Stimulated activated CD4-positive, alpha-beta T cell treated with anti-CD3 and anti-CD28 coated beads, Interleukin-15, amount 100 ng/mL, for 1 hour (primary cell): Measurements from ENCODE around the gene KHDRBS2.
"Not testable (repeated sequence)": the region's sequence is repeated elsewhere in the genome, so short reads cannot be mapped to it uniquely, and the experiment has no call there.

Experiments
- DNase-seq, 2 donors: peaks; one replicate each; pipeline ENCODE4 v3.0.0-alpha.2; 2020; ENCODE audit warnings: low read depth in 1 of 2, low spot score in 1 of 2

KHDRBS2 gene

DNA sequence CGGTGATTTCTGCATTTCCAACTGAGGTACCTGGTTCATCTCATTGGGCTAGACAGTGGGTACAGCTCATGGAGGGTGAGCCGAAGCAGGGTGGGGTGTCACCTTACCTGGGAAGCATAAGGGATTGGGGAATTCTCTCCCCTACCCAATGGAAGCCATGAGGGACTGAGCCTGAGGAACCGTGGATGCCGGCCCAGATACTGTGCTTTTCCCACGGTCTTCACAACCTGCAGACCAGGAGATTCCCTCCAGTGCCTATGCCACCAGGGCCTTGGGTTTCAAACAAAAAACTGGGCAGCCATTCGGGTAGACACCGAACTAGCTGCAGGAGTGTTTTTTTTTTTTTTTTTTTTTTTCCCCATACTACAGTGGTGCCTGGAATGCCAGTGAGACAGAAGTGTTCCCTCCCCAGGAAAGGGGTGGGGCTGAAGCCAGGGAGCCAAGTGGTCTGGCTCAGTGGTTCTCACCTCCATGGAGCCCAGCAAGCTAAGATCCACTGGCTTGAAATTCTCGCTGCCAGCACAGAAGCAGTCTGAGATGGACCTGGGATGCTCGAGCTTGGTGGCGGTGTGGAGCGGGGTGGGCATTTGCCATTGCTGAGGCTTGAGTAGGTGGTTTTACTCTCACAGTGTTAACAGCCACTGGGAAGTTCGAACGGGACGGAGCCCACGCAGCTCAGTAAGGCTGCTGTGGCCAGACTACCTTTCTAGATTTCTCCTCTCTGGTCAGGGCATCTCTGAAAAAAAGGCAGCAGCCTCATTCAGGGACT, 416.2 kb downstream of the KHDRBS2 start:
- no peak for DNase-seq

DNA sequence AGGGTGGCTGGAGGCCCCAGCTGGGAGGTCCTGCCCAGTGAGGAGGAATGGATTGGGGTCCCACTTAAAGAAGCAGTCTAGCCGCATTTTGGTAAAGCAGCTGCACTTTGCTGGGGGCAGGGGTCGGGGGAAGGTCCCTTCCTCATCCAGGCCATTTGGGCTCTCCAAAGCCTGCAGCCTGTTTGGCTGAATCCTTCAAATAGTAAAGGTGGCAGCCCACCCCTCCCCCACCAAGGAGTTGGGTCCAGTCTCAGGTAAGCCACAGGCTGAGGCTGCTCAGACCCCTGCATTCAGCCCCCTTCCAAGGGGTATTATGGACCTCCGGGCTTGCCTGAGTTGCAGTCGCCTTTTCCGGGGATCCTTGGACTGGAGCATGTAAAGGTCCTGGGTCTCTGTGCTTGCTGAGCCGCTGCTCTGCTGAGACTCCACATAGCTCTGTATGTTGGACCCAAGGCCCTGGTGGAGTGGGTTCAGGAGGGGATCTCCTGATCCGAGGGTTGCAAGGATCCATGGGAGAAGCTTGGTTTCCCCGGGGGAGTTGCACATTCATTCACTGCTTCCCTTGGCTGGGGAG, 417.4 kb downstream of the KHDRBS2 start:
- no peak for DNase-seq

DNA sequence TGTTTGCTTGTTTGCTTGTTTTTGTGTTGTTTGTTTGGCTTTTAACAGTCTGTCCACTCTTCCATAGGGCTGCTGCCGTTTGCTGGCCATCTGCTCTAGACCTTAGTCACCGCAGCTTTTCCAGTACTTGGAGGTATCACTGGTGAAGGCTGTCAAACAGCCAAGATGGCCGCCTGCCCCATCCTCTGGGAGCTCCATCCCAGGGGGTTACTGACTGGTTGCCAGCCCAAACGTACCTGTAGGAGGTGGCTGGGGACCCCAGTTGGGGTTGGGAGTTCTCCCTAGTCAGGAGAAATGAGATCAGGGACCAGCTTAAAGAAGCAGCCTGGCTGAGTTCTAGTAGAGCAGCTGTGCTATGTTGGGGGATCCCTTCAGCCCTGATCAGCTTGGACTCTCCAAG, 418.4 kb downstream of the KHDRBS2 start:
- DNase-seq: no peak

DNA sequence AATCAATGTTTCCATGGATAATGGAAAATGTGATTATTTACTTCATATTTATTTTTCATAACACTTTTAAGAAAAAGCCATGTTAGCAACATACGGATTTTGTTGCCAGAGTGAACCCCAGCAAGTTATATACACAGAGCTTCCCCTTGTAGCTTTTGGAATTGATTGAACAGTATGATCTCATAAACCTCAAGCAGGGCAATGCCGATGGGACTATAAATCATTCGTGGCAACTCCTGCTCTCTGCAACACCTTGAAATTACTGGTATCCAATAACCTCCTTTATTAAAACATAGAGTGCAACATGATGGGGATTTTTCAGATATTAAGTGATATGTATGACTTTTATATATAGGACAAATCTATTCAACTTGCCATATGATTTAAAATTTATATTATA, 428.5 kb downstream of the KHDRBS2 start:
- no peak for DNase-seq

DNA sequence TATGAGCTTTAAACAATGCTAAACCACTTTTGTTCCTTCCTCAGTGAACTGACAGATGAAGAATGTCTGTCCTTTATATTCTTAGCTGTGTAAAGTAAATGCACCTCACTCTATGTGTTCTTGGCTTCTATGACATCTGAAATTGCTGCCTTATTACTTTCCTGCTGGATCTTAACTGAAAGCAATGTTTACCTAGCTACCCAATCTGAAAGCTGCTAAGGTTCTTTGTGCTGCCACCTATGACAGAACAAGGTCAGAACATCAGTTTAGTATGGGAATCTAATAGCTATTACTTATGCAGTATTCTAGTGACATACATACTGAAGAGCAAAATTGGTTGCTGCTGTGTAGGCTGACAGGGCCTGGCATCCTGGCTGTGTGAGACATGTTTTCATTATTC, 444.1 kb downstream of the KHDRBS2 start:
- no peak for DNase-seq

DNA sequence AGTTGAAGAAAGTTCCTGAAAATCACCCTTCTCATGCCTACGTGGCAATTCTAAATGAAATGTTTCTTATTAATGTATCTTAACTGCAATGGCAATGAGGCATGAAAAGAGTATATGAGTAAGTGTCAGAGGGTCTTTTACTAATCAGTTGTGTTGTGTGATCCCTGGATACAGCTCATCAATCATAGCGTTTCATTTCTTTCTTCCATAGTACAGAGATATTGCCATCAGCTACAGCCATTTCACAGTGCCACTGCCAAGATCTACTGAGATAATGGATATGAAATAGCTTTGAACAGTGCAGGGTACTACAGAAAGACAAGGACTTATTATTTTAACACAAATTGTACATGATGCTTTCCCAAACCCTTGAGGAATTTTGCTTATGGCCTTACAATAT, 450.8 kb downstream of the KHDRBS2 start:
- no peak for DNase-seq

DNA sequence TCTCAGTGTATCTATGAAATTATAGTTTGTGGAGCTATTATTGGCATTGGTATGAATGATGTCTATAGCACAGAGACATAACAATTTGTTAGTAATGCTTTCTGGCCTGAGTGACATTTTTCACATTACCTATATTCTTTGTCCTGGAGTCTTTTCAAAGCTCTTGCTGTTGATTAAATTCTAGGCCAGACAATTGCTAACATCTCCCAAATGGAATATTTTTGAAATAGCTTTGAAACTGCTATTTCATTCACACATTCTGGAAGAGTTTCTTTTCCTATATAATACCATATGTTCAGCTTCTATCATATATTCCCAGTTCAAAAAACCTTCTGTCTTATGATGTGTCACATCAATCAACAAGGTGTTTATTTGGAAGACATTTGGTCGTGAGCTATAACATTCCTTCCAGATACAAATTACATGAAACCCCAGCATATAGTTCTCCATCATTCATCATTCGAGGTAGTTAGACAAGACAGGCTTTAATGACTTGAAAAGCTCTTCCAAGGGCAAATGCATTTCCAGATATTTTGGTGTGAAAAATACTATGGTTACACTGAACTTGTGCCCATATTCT, 452.8 kb downstream of the KHDRBS2 start:
- no peak for DNase-seq

DNA sequence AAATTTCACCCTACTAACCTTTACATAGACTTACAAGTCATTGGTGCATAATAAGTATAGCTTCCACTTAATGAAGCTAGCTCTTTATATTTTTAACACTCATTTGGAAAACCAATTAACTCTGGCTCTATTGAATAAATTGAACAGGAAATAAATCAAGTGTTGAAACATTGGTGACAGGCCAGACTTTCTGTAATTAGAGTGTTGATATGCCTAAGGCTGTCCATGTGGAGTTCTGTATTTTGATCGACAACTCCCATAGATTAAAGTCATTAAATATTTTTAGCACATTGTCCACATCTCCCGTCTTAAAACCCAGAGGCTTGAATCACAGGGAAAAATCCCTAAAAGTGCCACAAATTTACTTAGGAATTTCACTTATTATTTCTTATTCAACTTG, 468.3 kb downstream of the KHDRBS2 start:
- DNase-seq: no peak

DNA sequence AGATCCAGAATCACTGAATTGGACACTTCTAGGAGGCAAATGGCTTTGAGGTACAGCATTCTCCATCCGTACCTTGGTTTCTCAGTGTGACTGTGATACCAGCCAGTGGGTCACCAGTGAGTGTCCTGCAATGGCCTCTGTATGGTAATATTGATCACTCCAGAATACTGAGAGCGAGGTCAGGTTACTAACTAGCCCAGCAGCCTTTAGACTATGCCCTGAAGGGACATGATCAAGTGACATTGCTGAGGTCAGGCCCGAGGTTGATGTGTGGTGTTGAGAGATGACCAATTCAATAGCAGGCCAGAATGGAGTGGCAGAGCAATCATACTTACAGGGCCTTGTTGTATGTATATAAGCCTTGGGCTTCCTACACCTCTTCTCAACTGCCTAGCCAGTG, 476.0 kb downstream of the KHDRBS2 start:
- no peak for DNase-seq

DNA sequence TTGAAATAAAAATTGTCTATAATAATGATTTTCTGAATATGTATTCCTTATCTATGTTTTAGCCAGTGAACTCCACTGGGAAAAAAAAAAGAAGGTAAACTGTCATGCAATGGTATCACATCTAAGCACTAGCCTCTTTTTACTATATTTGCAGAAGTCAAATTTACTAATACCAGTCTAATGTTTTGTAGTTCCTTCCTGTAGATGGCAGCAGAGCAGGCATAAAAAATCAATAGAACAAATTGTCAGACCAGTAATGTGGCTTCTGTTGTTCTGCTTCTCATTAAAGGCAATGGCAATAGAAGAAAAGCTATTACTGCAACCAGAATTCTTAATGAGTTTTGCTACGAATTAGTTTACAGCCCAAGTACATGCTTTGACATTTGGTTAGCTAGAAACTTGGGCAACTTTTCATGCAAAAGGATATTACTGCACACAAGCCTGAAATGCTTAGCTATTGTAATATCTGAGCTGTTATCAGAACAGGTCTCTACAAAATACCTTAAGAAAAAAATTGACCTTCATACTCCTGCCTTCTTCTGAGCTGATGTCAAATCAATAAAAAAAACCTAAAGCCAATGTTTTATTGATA, 476.9 kb downstream of the KHDRBS2 start:
- DNase-seq: no peak

DNA sequence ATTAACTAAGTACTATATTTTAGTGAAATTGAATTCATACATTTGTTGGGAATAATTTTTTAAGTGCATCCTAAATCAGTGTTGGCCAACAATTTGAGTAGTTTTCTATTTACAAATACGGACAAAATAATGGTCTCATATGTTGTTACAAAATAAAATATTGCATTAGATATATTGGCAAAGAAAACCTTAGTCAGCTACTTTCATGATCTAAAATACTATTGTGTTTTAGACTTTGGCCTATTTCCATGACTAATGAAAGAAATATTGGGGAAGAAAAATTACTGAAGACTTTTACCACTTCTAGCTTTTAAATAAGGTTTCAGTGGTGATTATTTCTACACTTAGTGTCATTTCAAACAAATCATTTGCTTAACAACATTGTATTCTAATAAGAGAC, 498.0 kb downstream of the KHDRBS2 start:
- no peak for DNase-seq

DNA sequence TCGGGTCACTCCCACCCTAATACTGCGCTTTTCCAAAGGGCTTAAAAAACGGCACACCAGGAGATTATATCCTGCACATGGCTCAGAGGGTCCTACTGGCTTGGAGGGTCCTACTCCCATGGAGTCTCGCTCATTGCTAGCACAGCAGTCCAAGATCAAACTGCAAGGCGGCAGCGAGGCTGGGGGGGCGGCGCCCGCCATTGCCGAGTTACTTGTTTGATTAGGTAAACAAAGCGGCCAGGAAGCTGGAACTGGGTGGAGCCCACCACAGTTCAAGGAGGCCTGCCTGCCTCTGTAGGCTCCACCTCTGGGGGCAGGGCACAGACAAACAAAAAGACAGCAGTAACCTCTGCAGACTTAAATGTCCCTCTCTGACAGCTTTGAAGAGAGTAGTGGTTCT, 516.6 kb downstream of the KHDRBS2 start:
- not testable (repeated sequence) for DNase-seq

DNA sequence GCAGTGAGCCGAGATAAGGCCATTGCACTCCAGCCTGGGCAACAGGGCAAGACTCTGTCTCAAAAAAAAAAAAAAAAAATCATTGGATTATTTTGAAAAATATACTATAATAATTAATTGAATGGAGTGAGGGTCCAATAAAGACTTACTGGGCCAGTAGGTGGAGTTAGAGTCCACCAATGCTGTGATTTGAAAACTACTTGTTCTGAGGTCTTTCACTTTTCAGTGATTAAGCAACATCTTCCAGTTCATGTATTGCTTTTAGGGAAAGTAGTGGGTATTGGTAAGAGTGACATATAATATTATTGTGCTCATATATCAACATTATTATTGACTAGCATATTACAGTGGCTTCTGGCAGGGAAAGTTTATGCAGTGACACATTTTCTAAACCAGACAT, 530.3 kb downstream of the KHDRBS2 start:
- DNase-seq: no peak

DNA sequence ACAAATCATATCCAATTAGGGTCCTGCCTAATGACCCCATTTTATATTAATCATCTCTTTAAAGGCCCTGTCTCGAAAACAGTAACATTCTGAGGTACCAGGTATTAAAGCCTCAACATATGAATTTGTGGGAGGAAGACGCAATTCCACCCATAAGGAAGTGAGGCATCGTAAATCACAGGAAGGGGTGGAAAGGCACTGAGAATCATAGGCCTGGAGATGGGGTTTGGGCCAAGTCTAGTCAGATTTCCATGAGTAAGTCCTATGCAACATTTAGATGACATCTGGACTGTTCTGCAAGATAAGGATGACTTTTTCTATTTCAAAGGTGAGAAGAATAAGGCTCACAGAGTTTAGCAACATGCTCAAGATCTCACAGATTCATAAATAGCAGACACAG, 534.0 kb downstream of the KHDRBS2 start:
- no peak for DNase-seq

DNA sequence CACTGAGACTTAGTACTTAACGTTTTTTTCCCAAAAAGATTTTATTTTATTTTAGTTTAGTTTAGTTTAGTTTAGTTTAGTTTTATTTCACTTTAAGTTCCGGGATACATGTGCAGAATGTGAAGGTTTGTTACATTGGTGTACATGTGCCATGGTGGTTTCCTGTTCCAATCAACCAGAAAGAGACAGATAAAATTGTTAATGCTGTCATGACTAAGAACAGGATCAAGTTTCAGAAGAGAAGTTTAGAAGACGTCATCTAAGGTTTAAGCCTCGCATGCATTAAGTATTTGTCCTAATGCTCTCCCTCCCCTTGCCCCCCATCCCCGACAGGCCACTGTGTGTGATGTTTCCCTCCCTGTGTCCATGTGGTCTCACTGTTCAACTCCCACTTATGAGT, 540.0 kb downstream of the KHDRBS2 start:
- no peak for DNase-seq

DNA sequence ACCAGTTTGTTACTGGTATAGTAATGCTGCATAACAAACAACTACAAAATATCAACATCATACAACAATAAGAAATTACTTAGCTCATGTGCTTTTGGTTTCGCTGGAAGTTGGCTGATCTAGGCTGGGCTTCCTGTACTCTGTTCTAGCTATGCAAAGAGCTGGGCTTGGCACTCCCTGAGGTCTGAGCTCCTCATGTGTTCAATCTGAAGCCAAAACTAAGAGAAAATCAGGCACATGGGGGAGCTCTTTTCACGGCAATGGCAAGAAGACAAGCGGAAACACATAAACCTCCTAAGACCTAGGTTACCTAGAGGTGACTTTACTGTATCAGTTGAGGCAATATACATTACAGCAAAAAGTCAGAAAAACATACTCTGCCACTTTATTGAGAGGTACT, 574.2 kb downstream of the KHDRBS2 start:
- no peak for DNase-seq

DNA sequence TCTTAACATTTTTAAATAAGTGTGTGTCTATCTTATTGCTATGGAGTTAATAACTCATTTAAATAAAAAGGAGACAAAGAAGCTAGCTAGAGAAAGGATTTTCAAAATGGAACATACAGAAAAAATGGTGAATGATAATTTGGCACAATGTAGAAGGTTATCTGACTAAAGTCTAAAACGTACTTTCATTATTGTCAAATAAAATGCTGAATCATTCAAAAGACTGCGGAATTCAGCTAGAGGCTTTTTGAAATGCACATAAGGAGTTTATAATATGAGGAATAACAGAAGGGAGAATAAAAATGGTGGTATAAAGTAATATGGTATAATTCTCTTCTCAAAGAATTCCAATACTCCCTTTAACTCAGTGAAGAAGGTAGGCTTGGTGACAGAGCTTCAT, 597.9 kb downstream of the KHDRBS2 start:
- no peak for DNase-seq

DNA sequence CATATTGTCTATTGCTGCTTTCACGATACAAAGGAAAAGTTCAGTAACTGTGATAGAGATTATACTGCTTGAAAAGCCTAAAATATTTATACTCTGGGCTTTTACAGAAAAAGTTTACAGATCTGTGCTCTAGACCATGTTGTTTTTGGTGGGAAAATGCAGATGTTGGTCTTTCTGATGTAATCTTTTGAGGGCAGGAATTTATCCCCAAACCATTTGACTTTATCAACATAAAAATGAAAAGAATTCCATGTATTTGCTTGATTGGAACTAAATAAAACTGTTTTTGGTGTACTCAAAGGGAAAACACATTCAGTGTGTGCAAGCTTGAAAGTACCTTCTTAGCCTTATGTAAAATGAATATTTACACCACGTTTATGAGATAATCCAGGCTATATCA, 603.5 kb downstream of the KHDRBS2 start:
- DNase-seq: no peak

DNA sequence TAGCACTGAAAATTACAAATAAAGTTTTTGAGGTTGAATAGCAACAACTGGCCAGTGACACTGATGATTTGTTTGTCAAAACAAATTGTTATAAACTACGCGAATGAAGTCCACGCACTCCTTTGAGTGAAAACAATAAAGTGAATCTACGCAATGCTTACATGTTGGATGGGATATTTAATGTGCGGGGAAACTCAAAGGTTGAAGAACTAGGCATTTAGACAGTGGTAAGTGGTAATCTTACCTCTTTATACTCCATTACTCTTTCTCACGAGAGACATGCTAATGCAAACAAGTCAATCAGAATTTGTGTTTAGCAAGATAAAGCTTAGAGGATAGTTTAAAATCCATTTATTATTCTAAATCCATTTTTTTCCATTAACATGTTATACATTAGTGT, 606.4 kb downstream of the KHDRBS2 start:
- no peak for DNase-seq

DNA sequence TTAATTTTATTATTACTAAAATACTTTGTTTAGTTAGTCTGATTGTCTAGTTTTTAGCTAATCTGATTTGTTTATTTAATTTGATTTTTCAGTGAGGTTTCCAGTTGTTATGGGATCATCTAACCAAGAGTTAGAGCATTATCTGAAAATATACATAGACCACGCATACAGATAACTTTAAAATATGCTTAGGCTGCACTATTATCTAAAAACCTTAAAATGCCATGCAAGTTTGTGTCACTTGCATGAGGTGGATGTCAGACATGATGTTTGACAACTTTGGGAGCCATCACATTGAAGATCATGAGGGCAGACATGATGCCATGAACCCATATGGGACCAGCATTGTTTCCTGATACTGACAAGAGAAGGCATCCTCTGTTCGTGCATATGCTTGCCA, 610.3 kb downstream of the KHDRBS2 start:
- no peak for DNase-seq

DNA sequence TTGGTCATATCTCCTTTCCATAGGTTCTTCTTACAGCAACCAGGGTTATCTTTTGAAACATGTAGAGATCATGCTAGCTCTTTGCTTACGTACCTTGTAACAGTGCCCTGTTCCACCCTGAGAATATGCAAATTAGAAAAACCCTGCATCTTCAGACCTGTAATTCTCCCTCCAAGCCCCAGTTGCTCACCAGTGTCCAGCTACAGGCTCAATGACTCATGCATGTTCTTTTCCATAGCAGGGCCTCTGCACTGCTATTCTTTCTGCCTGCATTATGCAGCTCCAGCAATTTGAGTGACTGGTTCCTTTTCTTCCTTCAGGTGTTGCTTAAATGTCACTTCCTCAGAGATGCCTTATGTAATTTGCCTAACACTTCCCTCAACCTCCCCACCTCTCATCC, 636.2 kb downstream of the KHDRBS2 start:
- DNase-seq: no peak

DNA sequence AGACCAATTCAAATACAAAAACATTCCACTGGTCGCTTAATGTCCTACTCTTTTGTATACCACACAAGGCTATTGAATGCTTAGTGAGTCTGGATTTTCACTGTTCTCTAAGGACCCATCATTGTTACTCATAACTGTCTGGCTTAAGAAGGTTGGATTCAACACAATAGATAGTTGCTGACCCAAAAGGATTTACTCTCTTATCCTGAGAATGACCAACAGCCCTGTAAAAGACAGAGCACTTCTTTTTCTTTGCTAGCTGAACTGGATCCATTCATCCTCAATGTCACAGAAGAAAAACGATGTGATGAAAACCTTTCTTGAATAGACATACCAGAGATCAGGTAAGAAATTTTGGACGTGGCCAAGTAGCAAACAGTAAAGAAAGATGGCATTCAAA, 645.6 kb downstream of the KHDRBS2 start:
- no peak for DNase-seq
